GM23338 (cell line): Measurements from ENCODE around the gene ANKRD44. TPM values are rescaled to one million over a fixed set of nuclear protein-coding genes. Genes with fewer than 3 reads are reported as not detected.

Source experiments
- ATAC-seq: fragments of 200-7000 bp; cut with Tn5 transposase; 3 replicates; pipeline ENCODE4 v1.9.1; 2020
- DNase-seq: peaks from one replicate; pipeline ENCODE4 v3.0.0-alpha.2; 2015; ENCODE audit warnings: low spot score
- H2AFZ ChIP-seq: fragments of 200-600 bp; sonication (generic); 2 replicates; pipeline ENCODE4 v1.8.0; 2016; ENCODE audit warnings: antibody characterized with exemption, mild to moderate bottlenecking, moderate library complexity
- H3F3A ChIP-seq: fragments of 200-600 bp; sonication (generic); replicated peaks from 2 replicates; pipeline ENCODE4 v1.8.0; 2017; ENCODE audit warnings: antibody characterized with exemption, mixed run types, low read depth
- H3K27ac ChIP-seq: fragments of 200-600 bp; sonication (generic); 2 replicates; pipeline ENCODE4 v1.6.1; 2016; ENCODE audit warnings: low read depth
- H3K27me3 ChIP-seq: fragments of 200-600 bp; sonication (generic); 2 replicates; pipeline ENCODE4 v1.8.0; 2016; ENCODE audit warnings: mild to moderate bottlenecking, mixed run types, moderate library complexity; ENCODE audit not compliant: insufficient read depth
- H3K36me3 ChIP-seq: fragments of 200-600 bp; sonication (generic); 2 replicates; pipeline ENCODE4 v1.8.0; 2016; ENCODE audit warnings: mild to moderate bottlenecking; ENCODE audit not compliant: insufficient read depth
- H3K4me1 ChIP-seq: fragments of 200-600 bp; sonication (generic); 2 replicates; pipeline ENCODE4 v1.8.0; 2016; ENCODE audit warnings: mild to moderate bottlenecking, moderate library complexity; ENCODE audit not compliant: insufficient read depth
- H3K4me2 ChIP-seq: fragments of 200-600 bp; sonication (generic); 2 replicates; pipeline ENCODE4 v1.7.1; 2017; ENCODE audit warnings: mixed run types
- H3K4me3 ChIP-seq: fragments of 200-600 bp; sonication (generic); 2 replicates; pipeline ENCODE4 v1.6.1; 2016; ENCODE audit warnings: mixed run types
- H3K79me2 ChIP-seq: fragments of 200-600 bp; sonication (generic); replicated peaks from 2 replicates; pipeline ENCODE4 v1.8.0; 2017; ENCODE audit warnings: mild to moderate bottlenecking; ENCODE audit not compliant: insufficient read depth
- H3K9me2 ChIP-seq: fragments of 200-600 bp; sonication (generic); 2 replicates; pipeline ENCODE4 v1.8.0; 2017; ENCODE audit not compliant: insufficient read depth
- H4K20me1 ChIP-seq: fragments of 200-600 bp; sonication (generic); replicated peaks from 2 replicates; pipeline ENCODE4 v1.8.0; 2017; ENCODE audit warnings: mild to moderate bottlenecking; ENCODE audit not compliant: insufficient read depth
- H3K27ac Mint-ChIP-seq: 2 replicates; pipeline ENCODE4 v1.8.0; 2020; ENCODE audit warnings: inconsistent platforms, mild to moderate bottlenecking, moderate library complexity, mixed read lengths
- H3K27me3 Mint-ChIP-seq: 3 replicates; pipeline ENCODE4 v1.8.0; 2022; ENCODE audit warnings: low read depth, mild to moderate bottlenecking, moderate library complexity, mixed read lengths, inconsistent platforms; ENCODE audit not compliant: insufficient read depth, poor library complexity
- H3K36me3 Mint-ChIP-seq: 3 replicates; pipeline ENCODE4 v1.8.0; 2021; ENCODE audit warnings: low read depth, mild to moderate bottlenecking, inconsistent platforms, moderate library complexity, mixed read lengths
- H3K4me1 Mint-ChIP-seq: 3 replicates; pipeline ENCODE4 v1.8.0; 2020; ENCODE audit warnings: mild to moderate bottlenecking, inconsistent platforms, mixed read lengths
- H3K4me3 Mint-ChIP-seq: 3 replicates; pipeline ENCODE4 v1.8.0; 2021; ENCODE audit warnings: moderate library complexity, mild to moderate bottlenecking, inconsistent platforms, mixed read lengths
- H3K9me3 Mint-ChIP-seq: 3 replicates; pipeline ENCODE4 v1.8.0; 2020; ENCODE audit warnings: moderate library complexity, mild to moderate bottlenecking, inconsistent platforms, mixed read lengths
- CREB1 ChIP-seq: fragments of 250-450 bp; sonication (Bioruptor Pico); IDR thresholded peaks from 2 replicates; pipeline ENCODE4 v1.5.0; 2020; ENCODE audit warnings: low read depth, mild to moderate bottlenecking, moderate library complexity
- CTCF ChIP-seq, 2 experiments: fragments of 200-600 bp in 1 of 2; sonication (generic) in 1 of 2; conservative IDR thresholded peaks; 2 replicates each; pipeline versions ENCODE4 v1.5.1 to v1.6.1; 2016 to 2017; ENCODE audit warnings: antibody characterized with exemption in 2 of 2, low read depth in 2 of 2, mild to moderate bottlenecking in 2 of 2, moderate library complexity in 1 of 2
- ETS1 ChIP-seq: IDR thresholded peaks from 2 replicates; pipeline ENCODE4 v1.6.1; 2016; ENCODE audit warnings: antibody characterized with exemption
- EZH2 ChIP-seq: fragments of 200-600 bp; sonication (generic); IDR thresholded peaks from one replicate; pipeline ENCODE4 v1.8.0; 2017; ENCODE audit warnings: antibody characterized with exemption, mild to moderate bottlenecking, low read depth; ENCODE audit not compliant: unreplicated experiment
- JUNB ChIP-seq: IDR thresholded peaks from one replicate; pipeline ENCODE4 v1.6.1; 2016; ENCODE audit warnings: antibody characterized with exemption; ENCODE audit not compliant: unreplicated experiment
- NANOG ChIP-seq: IDR thresholded peaks from 2 replicates; pipeline ENCODE4 v1.6.1; 2016; ENCODE audit warnings: antibody characterized with exemption, borderline replicate concordance
- POLR2AphosphoS5 ChIP-seq: IDR thresholded peaks from 2 replicates; pipeline ENCODE4 v1.6.1; 2016; ENCODE audit warnings: antibody characterized with exemption, low read depth
- REST ChIP-seq: IDR thresholded peaks from one replicate; pipeline ENCODE4 v1.6.1; 2018; ENCODE audit warnings: antibody characterized with exemption; ENCODE audit not compliant: unreplicated experiment
- STAT1 ChIP-seq: IDR thresholded peaks from one replicate; pipeline ENCODE4 v1.6.1; 2016; ENCODE audit warnings: antibody characterized with exemption; ENCODE audit not compliant: unreplicated experiment
- ZNF114 ChIP-seq: fragments of 250-450 bp; sonication (Bioruptor Pico); IDR thresholded peaks from 2 replicates; pipeline ENCODE4 v1.5.0; 2020; ENCODE audit warnings: mild to moderate bottlenecking, moderate library complexity
- ZNF331 ChIP-seq: fragments of 250-450 bp; sonication (Bioruptor Pico); IDR thresholded peaks from 2 replicates; pipeline ENCODE4 v1.5.0; 2020; ENCODE audit warnings: low read depth, mild to moderate bottlenecking, moderate library complexity
- polyA plus RNA-seq: library from polyadenylated mRNA; unstranded; fragments of >200 nt; fragmentation: Nextera tagmentation; extraction: Ambion mirVana; gene quantifications from 2 replicates; pipeline ENCODE4 v1.2.1, GENCODE V29; 2016
- total RNA-seq: library from RNA; depleted of rRNA; stranded (reverse); fragments of >200 nt; shearing (Covaris generic); gene quantifications from 2 replicates; pipeline ENCODE4 v1.2.3, GENCODE V29; 2014
- TF ChIP-seq, protein P1 (sequence below): fragments of 250-450 bp; sonication (Bioruptor Pico); IDR thresholded peaks from 2 replicates; pipeline ENCODE4 v1.5.0; 2020; ENCODE audit warnings: mild to moderate bottlenecking, moderate library complexity

The ANKRD44 gene
- total and polyA plus RNA-seq, 2 experiments from 2014 or later = 0.44 to 0.56 TPM

DNA sequence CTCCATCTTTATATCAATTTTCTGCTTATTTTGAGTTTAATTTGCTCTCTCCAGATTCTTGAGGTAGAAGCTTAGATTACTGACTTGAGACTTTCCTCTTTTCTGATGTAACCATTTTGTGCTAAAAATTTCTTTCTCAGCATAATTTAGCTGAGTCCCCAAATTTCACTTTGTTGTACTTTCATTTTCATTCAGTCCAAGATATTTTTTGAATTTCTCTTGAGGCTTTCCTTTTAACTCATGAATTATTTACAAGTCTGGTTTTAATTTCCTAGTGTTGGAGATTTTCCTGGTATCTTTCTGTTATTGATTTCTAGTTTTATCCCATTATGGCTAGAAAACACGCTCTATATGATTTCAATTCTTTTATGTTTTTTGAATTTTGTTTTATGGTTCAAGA is 239.4 kb downstream of the ANKRD44 start (continued):
- TF ChIP-seq EZH2 = no peak
- no peak for TF ChIP-seq ETS1
- TF ChIP-seq POLR2AphosphoS5 = no peak
- no peak for TF ChIP-seq CTCF (conservative IDR thresholded peaks at IDR 0.05; ENCODE audit: low read depth in 2 of 2)
- no peak for TF ChIP-seq ZNF114
- no peak for TF ChIP-seq JUNB
- no peak for TF ChIP-seq CREB1 (CRISPR knock-in tag)

GRCh38 chr2:197069958-197070357 is 240.6 kb downstream of the ANKRD44 start:
- H3K27me3 ChIP-seq = no peaks in the 10 kb centered on the region
- no peak overlapping the region for H2AFZ ChIP-seq
- DNase-seq (no peak), ATAC-seq (no peak)
- H3K36me3 Mint-ChIP-seq = no peaks in the 10 kb centered on the region
- no peaks in the 10 kb centered on the region for H4K20me1 ChIP-seq
- no peaks in the 10 kb centered on the region for H3K4me1 Mint-ChIP-seq
- H3K4me3 Mint-ChIP-seq = no peak overlapping the region
- H3K36me3 ChIP-seq = no peaks in the 10 kb centered on the region
- H3K27ac ChIP-seq = no peak overlapping the region
- no peak overlapping the region for H3K27ac Mint-ChIP-seq
- no peaks in the 10 kb centered on the region for H3K27me3 Mint-ChIP-seq
- no peaks in the 10 kb centered on the region for H3K4me1 ChIP-seq
- no peaks in the 10 kb centered on the region for H3K79me2 ChIP-seq
- no peaks in the 10 kb centered on the region for H3F3A ChIP-seq
- H3K4me3 ChIP-seq = no peak overlapping the region
- peaks cover 7% of the 10 kb centered on the region; the same call in 2 of the 3 replicates for H3K9me3 Mint-ChIP-seq
- no peak overlapping the region for H3K4me2 ChIP-seq
- no peaks in the 10 kb centered on the region for H3K9me2 ChIP-seq
- no peak for TF ChIP-seq REST
- no peak for TF ChIP-seq POLR2AphosphoS5
- TF ChIP-seq STAT1 = no peak
- no peak for TF ChIP-seq CREB1 (CRISPR knock-in tag)
- TF ChIP-seq EZH2 = no peak
- no peak for TF ChIP-seq ZNF114
- no peak for TF ChIP-seq JUNB
- TF ChIP-seq NANOG = no peak
- TF ChIP-seq, protein P1, sequence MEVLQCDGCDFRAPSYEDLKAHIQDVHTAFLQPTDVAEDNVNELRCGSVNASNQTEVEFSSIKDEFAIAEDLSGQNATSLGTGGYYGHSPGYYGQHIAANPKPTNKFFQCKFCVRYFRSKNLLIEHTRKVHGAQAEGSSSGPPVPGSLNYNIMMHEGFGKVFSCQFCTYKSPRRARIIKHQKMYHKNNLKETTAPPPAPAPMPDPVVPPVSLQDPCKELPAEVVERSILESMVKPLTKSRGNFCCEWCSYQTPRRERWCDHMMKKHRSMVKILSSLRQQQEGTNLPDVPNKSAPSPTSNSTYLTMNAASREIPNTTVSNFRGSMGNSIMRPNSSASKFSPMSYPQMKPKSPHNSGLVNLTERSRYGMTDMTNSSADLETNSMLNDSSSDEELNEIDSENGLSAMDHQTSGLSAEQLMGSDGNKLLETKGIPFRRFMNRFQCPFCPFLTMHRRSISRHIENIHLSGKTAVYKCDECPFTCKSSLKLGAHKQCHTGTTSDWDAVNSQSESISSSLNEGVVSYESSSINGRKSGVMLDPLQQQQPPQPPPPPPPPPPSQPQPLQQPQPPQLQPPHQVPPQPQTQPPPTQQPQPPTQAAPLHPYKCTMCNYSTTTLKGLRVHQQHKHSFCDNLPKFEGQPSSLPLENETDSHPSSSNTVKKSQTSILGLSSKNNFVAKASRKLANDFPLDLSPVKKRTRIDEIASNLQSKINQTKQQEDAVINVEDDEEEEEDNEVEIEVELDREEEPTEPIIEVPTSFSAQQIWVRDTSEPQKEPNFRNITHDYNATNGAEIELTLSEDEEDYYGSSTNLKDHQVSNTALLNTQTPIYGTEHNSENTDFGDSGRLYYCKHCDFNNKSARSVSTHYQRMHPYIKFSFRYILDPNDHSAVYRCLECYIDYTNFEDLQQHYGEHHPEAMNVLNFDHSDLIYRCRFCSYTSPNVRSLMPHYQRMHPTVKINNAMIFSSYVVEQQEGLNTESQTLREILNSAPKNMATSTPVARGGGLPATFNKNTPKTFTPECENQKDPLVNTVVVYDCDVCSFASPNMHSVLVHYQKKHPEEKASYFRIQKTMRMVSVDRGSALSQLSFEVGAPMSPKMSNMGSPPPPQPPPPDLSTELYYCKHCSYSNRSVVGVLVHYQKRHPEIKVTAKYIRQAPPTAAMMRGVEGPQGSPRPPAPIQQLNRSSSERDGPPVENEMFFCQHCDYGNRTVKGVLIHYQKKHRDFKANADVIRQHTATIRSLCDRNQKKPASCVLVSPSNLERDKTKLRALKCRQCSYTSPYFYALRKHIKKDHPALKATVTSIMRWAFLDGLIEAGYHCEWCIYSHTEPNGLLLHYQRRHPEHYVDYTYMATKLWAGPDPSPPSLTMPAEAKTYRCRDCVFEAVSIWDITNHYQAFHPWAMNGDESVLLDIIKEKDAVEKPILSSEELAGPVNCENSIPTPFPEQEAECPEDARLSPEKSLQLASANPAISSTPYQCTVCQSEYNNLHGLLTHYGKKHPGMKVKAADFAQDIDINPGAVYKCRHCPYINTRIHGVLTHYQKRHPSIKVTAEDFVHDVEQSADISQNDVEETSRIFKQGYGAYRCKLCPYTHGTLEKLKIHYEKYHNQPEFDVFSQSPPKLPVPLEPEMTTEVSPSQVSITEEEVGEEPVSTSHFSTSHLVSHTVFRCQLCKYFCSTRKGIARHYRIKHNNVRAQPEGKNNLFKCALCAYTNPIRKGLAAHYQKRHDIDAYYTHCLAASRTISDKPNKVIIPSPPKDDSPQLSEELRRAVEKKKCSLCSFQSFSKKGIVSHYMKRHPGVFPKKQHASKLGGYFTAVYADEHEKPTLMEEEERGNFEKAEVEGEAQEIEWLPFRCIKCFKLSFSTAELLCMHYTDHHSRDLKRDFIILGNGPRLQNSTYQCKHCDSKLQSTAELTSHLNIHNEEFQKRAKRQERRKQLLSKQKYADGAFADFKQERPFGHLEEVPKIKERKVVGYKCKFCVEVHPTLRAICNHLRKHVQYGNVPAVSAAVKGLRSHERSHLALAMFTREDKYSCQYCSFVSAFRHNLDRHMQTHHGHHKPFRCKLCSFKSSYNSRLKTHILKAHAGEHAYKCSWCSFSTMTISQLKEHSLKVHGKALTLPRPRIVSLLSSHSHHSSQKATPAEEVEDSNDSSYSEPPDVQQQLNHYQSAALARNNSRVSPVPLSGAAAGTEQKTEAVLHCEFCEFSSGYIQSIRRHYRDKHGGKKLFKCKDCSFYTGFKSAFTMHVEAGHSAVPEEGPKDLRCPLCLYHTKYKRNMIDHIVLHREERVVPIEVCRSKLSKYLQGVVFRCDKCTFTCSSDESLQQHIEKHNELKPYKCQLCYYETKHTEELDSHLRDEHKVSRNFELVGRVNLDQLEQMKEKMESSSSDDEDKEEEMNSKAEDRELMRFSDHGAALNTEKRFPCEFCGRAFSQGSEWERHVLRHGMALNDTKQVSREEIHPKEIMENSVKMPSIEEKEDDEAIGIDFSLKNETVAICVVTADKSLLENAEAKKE (CRISPR knock-in tag) = no peak
- TF ChIP-seq ZNF331 = no peak
